RPMI8226 (cell line): ENCODE data around the gene CHRNA7.

Source experiments
- DNase-seq: peaks from one replicate; pipeline ENCODE4 v3.0.0-alpha.2; 2015

The CHRNA7 gene

DNA sequence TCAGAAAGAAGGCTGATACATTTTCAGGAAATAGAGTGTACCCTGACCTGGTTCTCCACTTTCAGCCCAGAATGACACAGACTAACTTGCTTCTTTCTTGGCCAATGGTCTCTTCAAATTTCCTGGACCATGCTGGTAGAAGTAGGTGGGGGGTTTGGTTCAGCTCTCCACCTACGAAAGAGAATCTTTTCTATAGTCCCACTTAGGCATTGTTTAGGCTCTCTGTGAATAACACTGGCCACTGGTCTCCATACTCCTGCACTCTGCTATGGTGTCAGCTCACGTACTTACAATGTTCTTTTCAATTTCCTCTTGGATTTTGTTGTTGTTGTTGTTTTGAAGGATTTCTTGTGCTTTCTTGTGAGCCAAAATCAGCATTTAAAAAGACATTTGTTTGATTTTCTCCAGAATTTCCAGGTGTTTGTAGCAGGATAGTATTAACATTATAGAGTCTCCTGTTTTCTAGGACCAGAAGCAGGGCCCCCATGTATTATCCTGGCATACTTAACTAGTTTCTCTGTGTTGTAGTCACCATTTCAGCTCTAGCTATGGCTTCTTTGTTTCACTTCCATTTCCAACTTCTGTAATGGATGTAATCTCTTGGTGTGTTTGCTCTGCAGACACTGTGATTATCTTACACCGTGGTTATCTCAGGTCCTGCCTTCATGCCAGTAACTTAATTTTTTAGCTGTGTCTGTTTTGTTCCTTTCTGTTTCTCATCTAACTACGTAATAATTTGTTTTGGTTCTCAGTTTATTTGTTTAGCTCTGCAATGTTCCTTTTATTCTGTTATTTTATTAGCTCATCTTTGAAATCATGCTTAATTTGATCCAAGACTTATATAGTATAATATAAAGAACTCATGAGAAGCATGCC is 61.4 kb downstream of the CHRNA7 start:
- no peak for DNase-seq

DNA sequence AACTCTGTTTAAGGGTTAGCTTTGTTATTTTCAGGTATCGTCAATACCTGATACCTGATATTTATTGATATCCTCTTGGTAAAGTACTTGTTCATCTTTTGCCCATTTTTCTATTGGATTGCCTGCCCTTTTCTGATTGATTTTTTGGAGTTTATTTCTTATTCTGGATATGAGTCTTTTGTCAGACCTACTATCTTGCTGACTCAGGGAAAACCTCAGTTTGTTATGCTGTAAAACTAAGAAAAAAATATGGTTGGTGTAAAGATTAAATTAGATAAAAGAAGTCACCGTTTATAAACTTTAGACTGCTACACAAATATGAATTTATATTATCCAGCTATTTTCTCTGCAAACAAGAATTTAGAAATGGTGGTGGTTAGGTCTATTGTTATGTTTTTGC is 65.9 kb downstream of the CHRNA7 start:
- no peak for DNase-seq

DNA sequence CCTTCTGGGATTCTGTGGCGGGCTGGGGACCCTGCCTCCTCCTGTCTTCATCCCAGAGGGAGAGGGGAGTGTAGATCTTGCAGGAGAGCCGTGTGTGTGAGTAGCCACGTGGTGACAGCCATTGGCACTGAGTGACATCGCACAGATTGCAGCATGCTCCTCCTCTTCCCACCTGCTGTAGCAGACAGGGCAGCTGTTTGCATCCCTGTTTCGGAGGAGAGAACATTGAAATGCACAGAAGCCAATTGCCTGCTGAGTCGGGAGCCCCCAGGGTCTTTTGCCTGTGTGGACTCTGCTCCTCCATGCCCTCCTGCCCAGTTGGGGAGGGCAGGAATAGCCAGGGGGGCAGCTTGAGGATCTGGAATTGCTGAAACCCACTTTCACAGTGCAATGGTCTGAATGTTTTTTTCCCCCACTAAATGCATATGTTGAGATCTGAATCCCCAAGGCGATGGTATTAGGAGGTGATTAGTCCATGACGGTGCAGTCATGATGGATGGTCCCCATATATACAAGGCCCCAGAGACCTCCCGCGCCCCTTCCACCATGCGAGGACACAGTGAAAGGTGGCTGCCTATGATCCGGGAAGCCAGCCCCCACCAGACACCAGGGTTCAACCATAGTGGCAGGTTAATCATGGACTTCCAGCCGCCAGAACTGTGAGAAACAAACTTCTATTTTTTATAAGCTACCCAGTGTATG is 66.8 kb downstream of the CHRNA7 start:
- no peak for DNase-seq

DNA sequence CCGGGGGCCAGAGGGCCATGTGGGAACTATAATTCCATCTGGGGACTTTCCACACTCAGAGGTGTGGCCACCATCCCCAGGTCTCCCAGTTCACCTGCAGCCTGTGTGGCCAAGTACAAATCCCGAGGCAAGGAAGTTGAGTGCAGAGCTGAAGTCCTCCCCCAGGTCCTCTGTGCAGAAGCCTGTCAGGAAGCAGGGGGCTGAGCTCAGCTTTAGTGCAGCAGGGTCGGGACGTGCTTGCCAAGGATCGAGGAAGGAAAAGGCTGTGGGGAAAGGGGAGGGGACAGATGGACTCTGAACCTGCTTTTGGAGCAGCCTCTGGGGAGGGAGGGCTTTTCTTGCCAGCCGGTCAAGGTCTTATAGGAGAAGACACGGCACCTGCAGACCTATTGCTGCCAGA is 67.7 kb downstream of the CHRNA7 start:
- no peak for DNase-seq

DNA sequence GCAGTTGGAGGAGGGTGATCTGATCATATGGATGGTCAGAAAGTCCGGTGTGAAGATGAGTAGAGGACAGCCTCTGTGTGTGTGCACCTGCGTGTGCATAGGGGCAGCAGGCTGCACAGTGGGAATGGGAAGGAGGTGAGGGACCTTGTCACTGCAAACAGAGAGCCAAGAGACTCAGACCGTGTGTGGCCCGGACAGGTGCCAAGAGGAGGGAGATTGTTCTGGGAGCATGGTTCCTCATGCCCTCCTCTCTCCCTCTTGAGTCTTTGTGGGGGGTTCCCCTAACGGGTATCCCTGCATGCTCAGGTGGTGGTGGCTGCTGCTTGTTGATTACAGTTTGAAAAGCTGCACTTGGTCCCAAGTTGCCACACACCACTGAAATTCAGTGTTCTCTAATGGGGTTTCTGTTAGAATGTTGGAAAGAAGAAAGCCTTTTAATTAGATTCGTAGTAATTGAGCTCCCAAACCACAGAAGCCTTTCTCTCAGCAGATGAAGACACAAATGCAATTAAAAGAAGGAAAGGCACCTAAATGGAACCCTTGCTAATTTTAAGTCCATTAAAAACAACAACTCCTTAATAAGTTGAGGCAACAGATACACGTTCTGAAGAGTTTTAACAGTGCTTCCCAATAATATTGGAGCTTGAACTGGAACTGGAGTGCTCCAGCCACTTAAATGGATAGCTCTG is 68.9 kb downstream of the CHRNA7 start:
- DNase-seq: no peak

DNA sequence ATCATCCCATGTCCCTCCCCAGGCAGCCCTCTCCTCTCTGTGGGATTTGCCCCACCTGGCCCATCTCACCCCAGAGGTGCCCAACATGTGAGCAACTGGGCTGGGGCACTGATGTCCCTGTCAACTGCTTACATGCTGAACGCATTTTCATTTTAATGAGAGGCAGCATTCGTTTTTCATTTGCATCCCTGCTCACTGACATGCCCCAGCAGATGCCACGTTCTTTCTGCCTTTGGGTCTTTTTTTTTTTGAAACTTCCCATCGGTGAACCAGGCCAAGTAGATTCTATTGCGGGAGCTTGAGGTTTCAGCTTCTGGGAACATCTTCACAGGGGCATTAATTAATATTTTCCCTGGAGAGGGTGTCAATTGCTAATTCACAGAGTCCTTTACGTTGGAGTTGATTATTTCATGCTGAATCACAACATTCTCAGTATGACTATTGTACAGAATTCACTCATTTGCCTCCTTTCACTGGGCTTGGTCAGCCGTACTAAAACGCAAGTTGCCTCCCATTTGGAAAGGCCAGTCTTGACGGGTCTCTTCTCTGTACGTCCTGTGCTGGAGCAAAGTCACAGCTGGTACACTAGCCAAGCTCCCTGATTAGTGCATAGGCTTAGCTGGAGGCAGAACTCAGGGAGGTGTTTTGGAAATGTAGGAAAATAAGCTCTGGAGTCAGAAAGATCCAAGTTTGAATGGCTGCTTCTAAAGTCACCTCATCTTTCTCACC is 69.8 kb downstream of the CHRNA7 start:
- no peak for DNase-seq

DNA sequence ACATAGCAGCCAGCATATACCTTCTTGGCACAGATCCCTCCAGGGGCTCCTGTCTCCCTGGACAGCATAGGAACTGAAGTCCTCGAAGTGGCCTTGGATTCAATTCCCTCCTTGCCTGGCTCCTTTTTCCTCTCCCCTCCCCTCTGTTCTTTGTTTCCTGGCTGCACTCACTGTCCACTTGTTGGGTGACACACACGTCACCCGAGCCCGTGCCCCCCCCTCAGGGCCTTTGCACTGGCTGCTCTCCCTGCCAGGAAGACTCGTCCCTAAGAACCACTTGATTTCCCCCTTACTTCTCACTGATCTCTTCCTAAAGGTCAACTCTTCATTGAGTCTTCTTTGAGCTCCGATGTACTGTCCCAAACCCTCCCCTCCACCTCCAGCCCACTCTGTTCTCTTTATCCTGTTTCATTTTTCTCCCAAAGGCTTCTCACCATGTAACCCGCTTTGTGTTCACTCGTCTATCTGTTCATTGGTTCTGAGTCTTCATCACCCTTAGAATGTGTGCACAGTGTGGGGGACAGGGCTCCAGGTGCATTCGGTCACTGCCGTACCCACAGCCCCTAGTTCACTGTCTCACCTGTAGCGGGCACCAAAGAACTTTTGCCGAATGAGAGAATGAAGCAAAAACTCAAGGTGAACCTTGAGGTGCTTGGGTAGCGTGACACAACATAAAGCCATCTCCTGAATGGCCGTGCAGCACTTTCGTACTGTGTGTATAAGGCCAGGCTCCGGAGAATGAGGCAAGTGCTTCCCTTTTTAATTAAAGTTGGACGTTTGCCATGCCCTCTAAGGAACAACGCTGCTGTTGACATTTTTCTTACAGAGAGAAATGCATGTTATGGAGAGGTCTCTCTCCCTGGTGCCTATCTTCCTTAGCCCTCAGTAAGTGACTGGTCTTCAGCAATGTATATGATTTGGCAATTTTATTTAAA is 74.0 kb downstream of the CHRNA7 start:
- peak; percentile 63 for DNase-seq

DNA sequence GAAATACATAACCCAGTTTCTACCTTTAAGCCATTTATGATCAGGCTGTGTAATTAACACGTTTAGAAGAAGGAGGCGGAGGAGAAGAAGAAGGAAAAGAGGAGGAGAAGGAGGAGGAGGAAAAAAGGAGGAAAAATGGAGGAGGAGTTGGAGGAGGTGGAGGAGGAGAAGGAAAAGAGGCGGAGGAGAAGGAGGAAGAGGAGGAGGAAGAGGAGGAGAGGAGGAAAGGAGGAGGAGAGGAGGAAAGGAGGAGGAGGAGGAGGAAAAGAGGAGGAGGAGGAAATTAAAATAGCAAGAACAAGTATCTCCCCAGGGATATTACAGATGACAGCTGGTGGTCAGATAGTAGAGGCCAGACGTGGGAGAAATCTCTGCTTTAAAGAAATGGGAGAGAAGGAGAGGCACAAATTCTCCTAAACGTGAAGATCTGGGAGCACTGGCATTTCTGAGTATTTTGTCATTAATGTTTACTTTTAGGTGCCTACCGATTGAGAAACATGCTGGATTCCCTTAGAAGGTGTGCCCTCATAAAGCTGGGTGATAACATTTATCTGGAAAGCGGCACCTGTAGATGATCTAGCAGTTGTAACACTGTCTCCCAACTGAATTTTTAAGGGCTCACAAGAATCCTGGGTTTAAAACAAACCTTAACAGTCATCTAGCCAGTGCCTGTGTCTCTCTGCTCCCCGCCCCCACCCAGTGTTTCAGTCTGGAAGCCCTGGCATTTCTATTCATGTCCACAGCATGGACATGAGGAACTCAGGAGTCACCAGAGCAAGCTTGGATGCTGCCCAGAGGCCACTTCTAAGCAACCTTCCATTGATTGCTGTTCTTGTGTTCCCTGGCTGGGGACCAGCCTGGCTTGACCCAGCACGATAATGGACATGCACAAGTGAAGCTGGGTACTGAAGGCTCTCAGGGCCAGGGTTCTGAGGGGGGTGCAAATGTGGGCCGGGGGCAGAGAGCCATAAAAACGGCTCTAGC is 75.2 kb downstream of the CHRNA7 start:
- DNase-seq: no peak

DNA sequence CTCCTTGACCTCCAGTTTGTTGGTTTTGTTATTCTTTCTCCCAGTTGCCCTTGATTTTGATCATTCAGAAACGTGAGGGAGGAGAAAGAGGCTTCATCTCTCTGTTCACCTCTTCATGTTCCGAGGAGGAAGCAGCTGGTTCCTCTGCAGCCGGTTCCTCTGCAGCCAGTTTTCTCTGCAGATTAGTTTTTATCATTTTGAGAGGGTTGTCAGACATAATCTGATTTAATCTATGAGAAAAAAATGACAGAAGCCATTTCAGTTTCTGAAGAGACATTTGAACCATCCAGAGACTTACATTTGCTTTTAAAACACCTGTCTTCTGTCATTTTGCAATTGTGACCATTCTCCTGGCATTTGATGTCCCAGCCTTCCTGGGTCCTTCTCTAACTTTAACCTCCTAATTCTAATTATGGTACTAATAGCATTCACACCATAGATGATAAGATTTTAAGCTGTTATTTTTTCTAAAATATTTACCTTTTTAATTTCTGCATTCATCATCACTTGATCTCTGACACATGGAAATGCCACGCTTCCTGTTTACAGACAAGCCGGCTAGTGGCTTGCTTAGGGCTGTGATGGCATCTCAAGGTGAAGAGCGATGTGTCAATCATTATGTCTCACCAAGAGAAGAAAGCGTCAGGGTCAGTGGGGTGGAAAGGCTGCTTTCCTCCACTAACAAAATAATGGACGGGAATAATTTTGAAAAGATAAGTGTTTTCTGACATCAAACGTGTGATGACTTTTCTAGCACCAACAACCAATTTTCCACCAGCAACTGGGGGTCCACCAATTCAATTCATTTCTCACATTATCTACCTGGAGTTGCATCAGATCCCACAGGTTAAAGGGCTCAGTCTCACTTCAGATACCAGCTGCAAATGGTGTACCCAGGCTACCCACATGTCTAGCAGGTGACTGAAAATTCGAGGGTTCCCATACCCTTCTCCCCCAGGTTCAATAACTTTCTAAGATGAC is 76.4 kb downstream of the CHRNA7 start:
- DNase-seq: no peak

DNA sequence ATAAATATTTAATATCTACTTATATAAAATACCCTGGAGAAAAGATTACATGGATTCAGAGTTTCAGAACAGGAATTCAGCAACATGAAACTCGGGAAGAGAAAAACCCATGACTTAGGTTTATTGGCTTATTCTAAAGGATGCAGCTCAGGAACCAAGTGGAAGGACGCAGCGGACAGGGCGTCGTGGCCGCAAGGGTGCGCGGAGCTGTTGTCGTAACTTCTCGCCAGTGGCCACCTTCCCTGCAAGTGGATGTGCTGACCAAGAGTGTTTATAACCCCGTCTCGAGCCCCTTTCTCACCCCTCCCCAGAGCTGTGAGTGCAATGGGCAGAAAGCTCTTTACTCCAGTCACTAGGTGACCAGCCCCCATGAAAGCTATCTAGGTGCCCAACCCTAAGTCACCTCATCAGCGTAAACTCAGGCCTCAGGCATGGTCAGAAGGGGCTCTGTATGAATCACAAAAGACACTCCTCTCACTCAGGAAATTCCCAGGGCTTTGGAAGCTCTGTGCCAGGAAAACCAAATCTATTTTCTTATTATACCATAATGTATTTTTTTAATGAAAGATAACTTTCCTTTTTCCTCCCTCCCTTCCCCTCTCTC is 77.3 kb downstream of the CHRNA7 start:
- no peak for DNase-seq

DNA sequence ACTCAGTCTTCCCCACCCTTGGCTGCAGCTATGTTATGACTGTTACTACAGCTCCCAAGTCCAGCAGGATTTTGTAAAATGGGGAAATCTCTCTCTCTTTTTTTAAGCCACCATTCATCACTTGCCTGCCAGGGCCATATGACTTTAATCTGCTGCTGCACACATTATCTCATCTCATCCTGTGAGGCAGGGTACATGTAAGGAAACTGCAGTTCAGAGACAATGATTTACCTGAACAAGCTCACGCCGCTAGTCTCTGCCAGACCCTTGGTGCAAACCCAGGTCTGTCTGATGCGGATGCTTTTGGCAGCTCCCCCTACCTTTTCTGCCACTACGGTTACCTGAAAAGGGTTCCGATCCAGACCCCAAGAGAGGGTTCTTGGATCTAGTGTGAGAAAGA is 78.3 kb downstream of the CHRNA7 start:
- DNase-seq: no peak

DNA sequence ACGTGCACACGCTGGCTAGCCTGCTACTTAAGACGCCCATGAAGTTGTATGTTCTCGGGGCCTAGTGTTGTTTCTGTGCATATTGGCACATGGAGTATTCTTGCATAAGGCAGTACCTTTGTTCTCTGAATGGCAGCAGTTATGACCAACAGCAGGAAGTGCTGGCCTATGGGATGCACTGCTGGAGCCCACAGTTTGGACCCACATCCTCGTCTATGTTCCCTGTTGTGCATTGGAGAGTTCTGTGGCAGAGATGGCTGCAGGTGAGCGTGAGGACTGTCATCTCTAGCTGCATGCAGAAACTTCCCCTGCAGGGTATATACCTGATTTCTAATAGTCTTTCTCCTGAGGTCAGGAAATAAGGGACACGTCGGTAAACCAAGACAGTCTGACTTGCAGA is 81.8 kb downstream of the CHRNA7 start:
- DNase-seq: no peak

DNA sequence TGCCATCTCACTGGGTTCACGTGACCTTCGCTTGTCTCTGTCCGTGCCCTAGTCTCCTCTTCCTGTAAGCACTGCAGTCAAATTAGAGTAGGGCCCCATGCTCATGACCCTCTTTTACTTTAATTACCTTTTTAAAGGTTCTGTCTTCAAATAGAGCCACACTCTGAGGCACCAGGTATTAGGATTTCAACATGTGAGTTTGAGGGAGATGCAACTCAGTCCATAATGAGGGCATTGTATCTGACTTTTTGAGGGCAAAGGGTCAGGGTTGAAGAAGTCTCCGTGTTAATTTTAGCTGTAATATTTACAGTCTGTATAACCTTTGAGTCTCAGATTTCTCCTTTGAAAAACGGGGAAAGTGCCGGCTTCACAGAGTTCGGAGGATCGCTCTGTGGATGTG is 82.9 kb downstream of the CHRNA7 start:
- DNase-seq: no peak

DNA sequence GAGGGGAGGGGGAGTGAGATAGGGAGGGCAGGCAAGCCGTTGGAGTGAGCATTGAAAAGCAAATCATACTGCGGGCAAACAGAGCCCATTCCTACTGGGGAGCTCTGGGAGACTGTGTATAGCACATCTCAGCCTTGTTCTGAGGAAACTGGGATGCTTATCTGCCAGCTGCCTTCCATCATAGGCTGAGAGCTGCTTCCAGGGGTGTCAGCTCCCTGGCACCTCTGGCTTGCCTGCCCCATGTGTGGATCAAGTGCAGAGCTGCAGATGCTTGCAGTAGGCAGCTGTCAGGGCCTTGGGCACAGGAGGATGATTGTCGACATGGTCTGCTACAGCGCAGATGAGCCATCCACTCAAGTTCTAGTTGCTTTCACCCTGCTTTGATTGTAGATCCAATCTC is 86.8 kb downstream of the CHRNA7 start:
- DNase-seq: no peak

DNA sequence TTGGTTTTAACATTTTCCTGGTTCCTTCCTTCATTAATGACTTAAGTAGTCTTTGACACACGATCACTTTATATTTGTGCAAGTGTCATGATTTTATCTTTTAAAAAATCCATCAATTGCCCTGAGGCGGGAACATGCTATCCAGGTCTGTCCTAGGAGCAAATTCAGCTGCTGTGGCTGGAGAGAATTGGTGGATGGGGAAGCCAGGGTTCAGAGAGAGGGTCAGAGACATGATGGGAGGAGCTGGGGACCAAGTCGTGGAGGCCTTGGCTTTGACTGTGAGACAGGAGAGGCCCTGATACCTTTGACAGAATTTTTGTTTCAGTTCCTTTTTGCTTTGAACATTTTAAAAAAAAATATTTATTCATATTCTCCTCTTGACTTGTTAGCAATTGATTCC is 89.0 kb downstream of the CHRNA7 start:
- DNase-seq: peak; percentile 8

DNA sequence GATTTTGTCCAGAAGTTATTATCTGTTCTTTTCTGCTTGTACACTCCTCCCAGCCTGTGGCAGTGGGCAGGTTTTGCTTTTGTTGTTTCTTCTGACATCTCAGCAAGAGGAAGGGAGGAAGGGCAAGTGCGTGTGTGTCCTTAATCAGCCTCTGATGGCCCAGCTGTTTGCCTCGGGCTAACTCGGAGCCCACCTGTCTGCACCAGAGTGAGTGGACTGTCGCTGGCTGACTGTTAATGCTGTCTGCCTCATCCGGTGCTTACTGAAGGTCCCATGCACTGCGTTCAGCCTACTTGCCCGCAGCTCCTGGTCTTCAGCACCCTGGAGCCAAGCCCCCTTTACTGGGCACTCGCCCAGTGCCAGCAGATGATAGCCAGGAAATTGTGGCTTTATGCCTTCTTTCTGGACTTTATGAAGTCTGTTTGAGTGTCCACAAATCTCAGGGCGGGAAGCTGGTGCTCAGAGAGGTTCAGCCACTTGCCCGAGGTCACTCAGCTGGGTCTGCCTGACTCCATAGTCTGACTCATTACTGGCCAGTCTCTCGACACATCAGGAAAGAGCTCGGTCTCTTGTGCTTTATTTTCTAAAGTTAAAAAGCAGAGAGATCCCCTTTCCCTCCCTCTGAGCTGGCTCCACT is 89.5 kb downstream of the CHRNA7 start:
- peak; percentile 19 for DNase-seq

DNA sequence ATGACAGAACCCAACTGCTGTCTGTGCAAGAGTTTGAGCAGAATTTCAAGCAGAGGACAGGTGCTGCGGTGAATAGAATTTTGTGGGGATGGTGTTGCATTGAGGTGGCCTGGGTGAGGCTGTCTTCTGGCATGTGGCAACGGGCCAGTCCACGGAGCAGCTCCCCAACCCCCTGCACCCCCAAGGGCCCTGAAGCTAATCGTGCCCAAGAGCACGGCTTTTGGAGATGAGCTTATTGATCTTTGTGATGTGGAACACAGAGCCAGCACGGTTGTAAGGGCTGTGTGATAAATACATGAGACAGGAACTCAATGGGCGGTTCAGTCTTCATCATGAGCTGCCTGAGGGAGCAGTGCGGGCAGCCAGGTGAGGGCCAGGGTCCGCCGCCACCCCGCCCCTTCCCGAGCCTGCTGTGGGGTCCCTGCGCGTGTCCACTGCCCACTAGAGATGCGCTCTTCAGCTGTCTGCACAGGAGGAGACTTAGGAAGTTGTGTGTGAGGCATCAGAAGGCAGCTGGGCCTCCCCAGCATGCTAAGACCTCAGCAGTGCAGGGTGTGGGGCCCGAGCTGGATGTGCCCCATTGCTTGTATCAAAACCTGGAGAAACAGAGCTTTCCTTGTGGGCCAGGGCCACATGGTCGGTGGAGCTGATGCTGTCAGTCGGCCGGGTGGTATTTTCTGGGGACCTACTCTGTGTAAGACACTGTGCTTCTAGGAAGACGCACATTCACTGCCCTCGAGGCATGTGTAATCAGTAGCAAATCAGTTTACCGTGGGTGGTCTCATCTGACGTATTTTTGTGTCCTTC is 90.5 kb downstream of the CHRNA7 start:
- DNase-seq: no peak

DNA sequence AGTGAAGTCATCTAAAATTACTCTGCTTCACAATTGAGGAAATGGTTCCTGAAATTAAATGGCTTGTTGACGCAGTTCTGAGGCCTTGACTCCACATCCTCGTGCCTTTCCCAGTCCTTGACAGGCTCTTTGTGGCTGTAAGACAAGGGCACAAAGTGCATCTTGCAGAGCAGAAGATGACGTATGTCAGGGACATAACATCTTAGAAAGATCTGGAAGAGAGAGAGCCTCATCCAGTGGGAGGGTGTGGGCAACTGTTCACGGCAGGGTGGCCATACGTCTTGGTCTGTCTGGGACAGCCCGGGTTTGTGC is 91.0 kb downstream of the CHRNA7 start:
- no peak for DNase-seq
